A549 (cell line): ENCODE measurements around the gene PPIP5K1.

Experiments used
- CHD2 ChIP-seq: fragments of 150-350 bp; IDR thresholded peaks from 2 replicates; pipeline ENCODE4 v1.6.1; 2014; ENCODE audit warnings: low read length; ENCODE audit not compliant: partially characterized antibody
- EP300 ChIP-seq, 2 experiments: fragments of >200 bp; sonication (Bioruptor Twin); formaldehyde crosslinking; IDR thresholded peaks; 2 replicates in 1 of 2; 3 replicates in 1 of 2; pipeline ENCODE4 v1.6.1; 2016 to 2017
- FOSL2 ChIP-seq, 2 experiments: fragments of 450-650 bp in 1 of 2; fragments of >200 bp in 1 of 2; sonication (Bioruptor Twin) in 1 of 2; formaldehyde crosslinking; IDR thresholded peaks; 2 replicates each; pipeline versions ENCODE4 v1.5.0 to v1.6.1; 2016 to 2020; ENCODE audit warnings: mild to moderate bottlenecking in 1 of 2, moderate library complexity in 1 of 2
- POLR2A ChIP-seq: IDR thresholded peaks from 2 replicates; pipeline ENCODE4 v1.6.1; 2012; ENCODE audit warnings: mild to moderate bottlenecking, low read length
- RAD21 ChIP-seq, 2 experiments: fragments of >200 bp in 1 of 2; sonication (Bioruptor Twin) in 1 of 2; formaldehyde crosslinking in 1 of 2; IDR thresholded peaks in 1 of 2; conservative IDR thresholded peaks in 1 of 2; 2 replicates in 1 of 2; 3 replicates in 1 of 2; pipeline ENCODE4 v1.6.1; 2012 to 2018; ENCODE audit warnings: inconsistent platforms in 1 of 2
- RCOR1 ChIP-seq: fragments of 150-350 bp; IDR thresholded peaks from 2 replicates; pipeline ENCODE4 v1.6.1; 2014; ENCODE audit warnings: antibody characterized with exemption, low read length, low read depth
- SMC3 ChIP-seq: fragments of >200 bp; sonication (Bioruptor Twin); formaldehyde crosslinking; IDR thresholded peaks from 3 replicates; pipeline ENCODE4 v1.6.1; 2018; ENCODE audit warnings: inconsistent platforms
- TF ChIP-seq, protein P1 (sequence below): fragments of >200 bp; sonication (Bioruptor Twin); formaldehyde crosslinking; IDR thresholded peaks from 3 replicates; pipeline ENCODE4 v1.5.1; 2016
- TF ChIP-seq, protein P2 (sequence below): fragments of 450-650 bp; IDR thresholded peaks from 2 replicates; pipeline ENCODE4 v1.6.1; 2014; ENCODE audit warnings: antibody characterized with exemption

- TF ChIP-seq RAD21 (conservative IDR thresholded peaks at IDR 0.05 in 1 of 2, IDR thresholded peaks at IDR 0.05 in 1 of 2), result no peak
- TF ChIP-seq SMC3, result no peak
- TF ChIP-seq, protein P1, sequence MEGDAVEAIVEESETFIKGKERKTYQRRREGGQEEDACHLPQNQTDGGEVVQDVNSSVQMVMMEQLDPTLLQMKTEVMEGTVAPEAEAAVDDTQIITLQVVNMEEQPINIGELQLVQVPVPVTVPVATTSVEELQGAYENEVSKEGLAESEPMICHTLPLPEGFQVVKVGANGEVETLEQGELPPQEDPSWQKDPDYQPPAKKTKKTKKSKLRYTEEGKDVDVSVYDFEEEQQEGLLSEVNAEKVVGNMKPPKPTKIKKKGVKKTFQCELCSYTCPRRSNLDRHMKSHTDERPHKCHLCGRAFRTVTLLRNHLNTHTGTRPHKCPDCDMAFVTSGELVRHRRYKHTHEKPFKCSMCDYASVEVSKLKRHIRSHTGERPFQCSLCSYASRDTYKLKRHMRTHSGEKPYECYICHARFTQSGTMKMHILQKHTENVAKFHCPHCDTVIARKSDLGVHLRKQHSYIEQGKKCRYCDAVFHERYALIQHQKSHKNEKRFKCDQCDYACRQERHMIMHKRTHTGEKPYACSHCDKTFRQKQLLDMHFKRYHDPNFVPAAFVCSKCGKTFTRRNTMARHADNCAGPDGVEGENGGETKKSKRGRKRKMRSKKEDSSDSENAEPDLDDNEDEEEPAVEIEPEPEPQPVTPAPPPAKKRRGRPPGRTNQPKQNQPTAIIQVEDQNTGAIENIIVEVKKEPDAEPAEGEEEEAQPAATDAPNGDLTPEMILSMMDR, result no peak
- TF ChIP-seq RCOR1, result no peak
- TF ChIP-seq, protein P2, sequence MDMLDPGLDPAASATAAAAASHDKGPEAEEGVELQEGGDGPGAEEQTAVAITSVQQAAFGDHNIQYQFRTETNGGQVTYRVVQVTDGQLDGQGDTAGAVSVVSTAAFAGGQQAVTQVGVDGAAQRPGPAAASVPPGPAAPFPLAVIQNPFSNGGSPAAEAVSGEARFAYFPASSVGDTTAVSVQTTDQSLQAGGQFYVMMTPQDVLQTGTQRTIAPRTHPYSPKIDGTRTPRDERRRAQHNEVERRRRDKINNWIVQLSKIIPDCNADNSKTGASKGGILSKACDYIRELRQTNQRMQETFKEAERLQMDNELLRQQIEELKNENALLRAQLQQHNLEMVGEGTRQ, result no peak
- TF ChIP-seq EP300 (IDR thresholded peaks at IDR 0.05), result no peak
- no peak for TF ChIP-seq FOSL2 (IDR thresholded peaks at IDR 0.05)
- no peak for TF ChIP-seq FOSL2 (CRISPR knock-in tag; IDR thresholded peaks at IDR 0.05)
- TF ChIP-seq CHD2, result no peak
- TF ChIP-seq POLR2A, result no peak
These were observed 101.2 kb downstream of the PPIP5K1 start for GRCh38 chr15:43488790-43489189.
